Gastrocnemius medialis (tissue), 4 donors: ENCODE data around the gene KCNB1.

Source experiments
- POLR2A ChIP-seq, 2 donors: fragments of 450-650 bp; IDR thresholded peaks; one replicate each; pipeline ENCODE4 v1.6.1; 2017; ENCODE audit warnings: antibody characterized with exemption in 2 of 2, mild to moderate bottlenecking in 2 of 2, moderate library complexity in 2 of 2
- TF ChIP-seq, protein P1 (sequence below), 5 experiments: fragments of 450-650 bp in 3 of 5; fragments of 200-600 bp in 2 of 5; sonication (generic) in 2 of 5; IDR thresholded peaks in 4 of 5; conservative IDR thresholded peaks in 1 of 5; 1 replicate in 4 of 5; 2 replicates in 1 of 5; pipeline ENCODE4 v1.5.1; 2016 to 2019; ENCODE audit warnings: antibody characterized with exemption in 5 of 5, mild to moderate bottlenecking in 3 of 5, moderate library complexity in 3 of 5

DNA sequence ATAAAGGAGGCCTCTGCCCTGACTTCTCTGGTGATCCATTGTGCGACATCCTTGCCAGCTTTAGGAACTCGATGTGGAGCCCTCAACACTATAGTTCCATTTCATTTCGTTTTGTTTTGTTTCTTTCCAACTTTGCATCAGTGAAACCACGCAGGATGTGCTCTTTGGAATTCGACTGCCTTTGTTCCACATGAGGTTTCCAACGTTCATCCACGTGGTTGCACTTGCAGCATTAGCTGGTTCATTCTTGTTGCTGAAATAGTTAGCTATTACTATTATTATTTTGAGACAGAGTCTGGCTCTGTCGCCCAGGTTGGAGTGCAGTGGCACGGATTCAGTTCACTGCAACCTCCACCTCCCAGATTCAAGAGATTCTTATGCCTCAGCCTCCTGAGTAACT is 143.3 kb downstream of the KCNB1 start:
- TF ChIP-seq, protein P1, sequence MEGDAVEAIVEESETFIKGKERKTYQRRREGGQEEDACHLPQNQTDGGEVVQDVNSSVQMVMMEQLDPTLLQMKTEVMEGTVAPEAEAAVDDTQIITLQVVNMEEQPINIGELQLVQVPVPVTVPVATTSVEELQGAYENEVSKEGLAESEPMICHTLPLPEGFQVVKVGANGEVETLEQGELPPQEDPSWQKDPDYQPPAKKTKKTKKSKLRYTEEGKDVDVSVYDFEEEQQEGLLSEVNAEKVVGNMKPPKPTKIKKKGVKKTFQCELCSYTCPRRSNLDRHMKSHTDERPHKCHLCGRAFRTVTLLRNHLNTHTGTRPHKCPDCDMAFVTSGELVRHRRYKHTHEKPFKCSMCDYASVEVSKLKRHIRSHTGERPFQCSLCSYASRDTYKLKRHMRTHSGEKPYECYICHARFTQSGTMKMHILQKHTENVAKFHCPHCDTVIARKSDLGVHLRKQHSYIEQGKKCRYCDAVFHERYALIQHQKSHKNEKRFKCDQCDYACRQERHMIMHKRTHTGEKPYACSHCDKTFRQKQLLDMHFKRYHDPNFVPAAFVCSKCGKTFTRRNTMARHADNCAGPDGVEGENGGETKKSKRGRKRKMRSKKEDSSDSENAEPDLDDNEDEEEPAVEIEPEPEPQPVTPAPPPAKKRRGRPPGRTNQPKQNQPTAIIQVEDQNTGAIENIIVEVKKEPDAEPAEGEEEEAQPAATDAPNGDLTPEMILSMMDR (IDR thresholded peaks at IDR 0.05 in 4 of 5, conservative IDR thresholded peaks at IDR 0.05 in 1 of 5): no peak
- no peak for TF ChIP-seq POLR2A (IDR thresholded peaks at IDR 0.05)
